Panc1 (cell line): ENCODE results near the gene ODC1.

ENCODE experiments used
- POLR2AphosphoS5 ChIP-seq: IDR thresholded peaks from 2 replicates; pipeline ENCODE4 v1.6.1; 2012; ENCODE audit warnings: mild to moderate bottlenecking, low read depth, low read length, moderate library complexity
- TF ChIP-seq, protein P1 (sequence below): fragments of 450-650 bp; IDR thresholded peaks from 2 replicates; pipeline ENCODE4 v1.5.1; 2017; ENCODE audit warnings: mild to moderate bottlenecking

DNA sequence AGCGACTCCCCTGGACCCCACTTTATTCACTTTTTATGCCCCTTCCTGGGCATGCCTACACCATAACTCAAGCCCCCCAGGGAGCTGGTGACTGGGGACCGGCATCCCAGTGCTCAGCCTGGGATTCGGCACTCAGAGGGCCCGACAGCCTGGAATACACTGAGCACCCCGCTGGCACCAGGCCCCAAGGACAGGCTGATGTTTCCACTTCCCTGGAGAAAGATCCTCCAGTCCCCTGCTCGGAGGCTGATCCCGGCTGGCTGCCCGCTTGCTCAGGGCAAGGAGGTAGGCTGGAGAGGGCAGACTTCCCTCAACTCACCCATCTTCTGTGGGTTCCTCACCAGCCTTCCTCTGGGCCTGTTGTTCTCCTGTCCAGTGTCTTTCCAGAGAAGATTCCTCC, 36.6 kb downstream of the ODC1 start:
- TF ChIP-seq, protein P1, sequence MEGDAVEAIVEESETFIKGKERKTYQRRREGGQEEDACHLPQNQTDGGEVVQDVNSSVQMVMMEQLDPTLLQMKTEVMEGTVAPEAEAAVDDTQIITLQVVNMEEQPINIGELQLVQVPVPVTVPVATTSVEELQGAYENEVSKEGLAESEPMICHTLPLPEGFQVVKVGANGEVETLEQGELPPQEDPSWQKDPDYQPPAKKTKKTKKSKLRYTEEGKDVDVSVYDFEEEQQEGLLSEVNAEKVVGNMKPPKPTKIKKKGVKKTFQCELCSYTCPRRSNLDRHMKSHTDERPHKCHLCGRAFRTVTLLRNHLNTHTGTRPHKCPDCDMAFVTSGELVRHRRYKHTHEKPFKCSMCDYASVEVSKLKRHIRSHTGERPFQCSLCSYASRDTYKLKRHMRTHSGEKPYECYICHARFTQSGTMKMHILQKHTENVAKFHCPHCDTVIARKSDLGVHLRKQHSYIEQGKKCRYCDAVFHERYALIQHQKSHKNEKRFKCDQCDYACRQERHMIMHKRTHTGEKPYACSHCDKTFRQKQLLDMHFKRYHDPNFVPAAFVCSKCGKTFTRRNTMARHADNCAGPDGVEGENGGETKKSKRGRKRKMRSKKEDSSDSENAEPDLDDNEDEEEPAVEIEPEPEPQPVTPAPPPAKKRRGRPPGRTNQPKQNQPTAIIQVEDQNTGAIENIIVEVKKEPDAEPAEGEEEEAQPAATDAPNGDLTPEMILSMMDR = no peak
- no peak for TF ChIP-seq POLR2AphosphoS5
